ENCODE results near the gene CNOT8.

DNA sequence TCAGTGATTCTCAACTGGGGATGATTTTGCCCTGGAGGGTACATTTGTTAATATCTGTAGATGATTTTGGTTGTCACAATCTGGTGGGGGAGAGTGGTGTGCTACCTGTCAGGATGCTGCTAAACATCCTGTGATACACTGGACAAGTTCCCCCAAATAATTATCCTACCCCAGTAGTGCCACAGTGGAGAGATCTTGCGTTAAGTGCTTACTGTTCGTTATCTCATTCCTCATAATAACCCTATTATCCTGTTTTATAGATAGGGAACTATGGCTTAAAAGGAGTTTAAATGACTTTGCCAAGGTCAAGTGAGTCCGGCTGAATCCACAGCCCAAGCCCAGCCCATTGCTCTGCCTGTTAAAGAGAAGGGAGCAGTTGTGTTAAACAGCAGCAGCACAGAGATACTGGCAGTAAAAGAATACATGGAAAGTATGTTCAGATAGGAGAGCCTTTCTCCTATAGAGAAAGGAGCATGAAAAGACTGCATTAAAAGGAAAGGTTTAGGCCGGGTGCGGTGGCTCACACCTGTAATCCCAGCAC is 15.4 kb downstream of the CNOT8 start:
- no peak for TF ChIP-seq POLR2A (IDR thresholded peaks at IDR 0.05)
- TF ChIP-seq, protein P1, sequence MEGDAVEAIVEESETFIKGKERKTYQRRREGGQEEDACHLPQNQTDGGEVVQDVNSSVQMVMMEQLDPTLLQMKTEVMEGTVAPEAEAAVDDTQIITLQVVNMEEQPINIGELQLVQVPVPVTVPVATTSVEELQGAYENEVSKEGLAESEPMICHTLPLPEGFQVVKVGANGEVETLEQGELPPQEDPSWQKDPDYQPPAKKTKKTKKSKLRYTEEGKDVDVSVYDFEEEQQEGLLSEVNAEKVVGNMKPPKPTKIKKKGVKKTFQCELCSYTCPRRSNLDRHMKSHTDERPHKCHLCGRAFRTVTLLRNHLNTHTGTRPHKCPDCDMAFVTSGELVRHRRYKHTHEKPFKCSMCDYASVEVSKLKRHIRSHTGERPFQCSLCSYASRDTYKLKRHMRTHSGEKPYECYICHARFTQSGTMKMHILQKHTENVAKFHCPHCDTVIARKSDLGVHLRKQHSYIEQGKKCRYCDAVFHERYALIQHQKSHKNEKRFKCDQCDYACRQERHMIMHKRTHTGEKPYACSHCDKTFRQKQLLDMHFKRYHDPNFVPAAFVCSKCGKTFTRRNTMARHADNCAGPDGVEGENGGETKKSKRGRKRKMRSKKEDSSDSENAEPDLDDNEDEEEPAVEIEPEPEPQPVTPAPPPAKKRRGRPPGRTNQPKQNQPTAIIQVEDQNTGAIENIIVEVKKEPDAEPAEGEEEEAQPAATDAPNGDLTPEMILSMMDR (IDR thresholded peaks at IDR 0.05), result no peak

All from ovary (tissue), 3 donors.